Tibial artery (tissue), 4 donors: ENCODE results near the gene CNTN2.

Experiments
- DNase-seq, 2 donors: peaks; one replicate each; pipeline ENCODE4 v3.0.0-alpha.2; 2019
- H3K27ac ChIP-seq, 2 donors: fragments of 200-600 bp; sonication (generic) in 1 of 2; 1 replicate in 1 of 2; 2 replicates in 1 of 2; pipeline ENCODE4 v1.5.1; 2018 to 2019; ENCODE audit warnings: mild to moderate bottlenecking in 1 of 2
- H3K27me3 ChIP-seq, 2 donors: fragments of 200-600 bp; sonication (generic) in 1 of 2; one replicate each; pipeline versions ENCODE4 v1.5.1 to v1.6.0; 2016 to 2019
- H3K36me3 ChIP-seq, 3 donors: fragments of 200-600 bp; sonication (generic) in 2 of 3; one replicate each; pipeline ENCODE4 v1.5.1; 2016 to 2019; ENCODE audit warnings: mild to moderate bottlenecking in 2 of 3
- H3K4me1 ChIP-seq, 4 donors: fragments of 200-600 bp; sonication (generic) in 2 of 4; 1 replicate in 3 of 4; 2 replicates in 1 of 4; pipeline ENCODE4 v1.5.1; 2016 to 2019
- H3K4me3 ChIP-seq, 2 donors: fragments of 200-600 bp; sonication (generic) in 1 of 2; 1 replicate in 1 of 2; 2 replicates in 1 of 2; pipeline ENCODE4 v1.5.1; 2018 to 2019; ENCODE audit warnings: mild to moderate bottlenecking in 2 of 2
- H3K9me3 ChIP-seq, 3 donors: fragments of 200-600 bp; sonication (generic) in 1 of 3; one replicate each; pipeline ENCODE4 v1.5.1; 2016 to 2019
- CTCF ChIP-seq, 2 experiments: fragments of 200-600 bp in 1 of 2; fragments of 450-650 bp in 1 of 2; IDR thresholded peaks; one replicate each; pipeline ENCODE4 v1.5.1; 2017 to 2019; ENCODE audit warnings: antibody characterized with exemption in 2 of 2, mild to moderate bottlenecking in 1 of 2, moderate library complexity in 1 of 2
- intact Hi-C: fragments of 100-400 bp; cut with DNase I; formaldehyde crosslinking; loops from one replicate; pipeline ENCODE4 v1.15.0; 2023; ENCODE audit warnings: low total_unique reads

CNTN2 gene

GRCh38 chr1:205108464-205108863 lies 65.5 kb downstream of the CNTN2 start:
- TF ChIP-seq CTCF (IDR thresholded peaks at IDR 0.05) = no peak
- no peak overlapping the region for H3K4me3 ChIP-seq
- H3K9me3 ChIP-seq = no peaks in the 10 kb centered on the region
- no peak for DNase-seq
- intact Hi-C loops = no loop called here
- H3K27me3 ChIP-seq = no peaks in the 10 kb centered on the region
- H3K27ac ChIP-seq = no peak overlapping the region
- H3K4me1 ChIP-seq = no peaks in the 10 kb centered on the region
- peaks cover 40 to 94% (median 59%) of the 10 kb centered on the region in 3 donors for H3K36me3 ChIP-seq

DNA sequence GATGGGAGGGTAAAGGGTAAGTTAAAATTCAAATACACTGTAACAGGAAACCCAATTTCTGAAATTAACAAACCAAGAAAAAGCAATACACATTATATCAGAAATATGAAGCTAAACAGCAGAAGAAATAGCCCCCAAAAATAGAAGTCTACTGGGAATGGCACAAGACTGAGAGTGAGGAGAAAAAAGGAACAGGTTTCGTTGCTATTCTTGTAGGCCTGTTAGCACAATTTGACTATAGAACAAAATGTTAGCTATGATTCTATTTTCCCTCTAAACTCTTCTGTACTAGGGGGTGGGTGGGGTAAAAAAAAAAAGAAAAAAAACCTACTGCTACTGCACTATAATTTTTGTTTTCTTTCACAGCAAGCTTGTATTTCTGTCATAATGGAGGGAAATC lies 66.3 kb downstream of the CNTN2 start:
- intact Hi-C loops = no loop called here
- Histone ChIP-seq H3K36me3 (peaks cover 38 to 93% (median 58%) of the 10 kb centered on the region in 3 donors), H3K9me3 (no peaks in the 10 kb centered on the region), H3K4me3 (no peak overlapping the region), H3K27me3 (no peaks in the 10 kb centered on the region), H3K4me1 (no peaks in the 10 kb centered on the region), H3K27ac (no peak overlapping the region)
- TF ChIP-seq CTCF (IDR thresholded peaks at IDR 0.05) = no peak
- no peak for DNase-seq

DNA sequence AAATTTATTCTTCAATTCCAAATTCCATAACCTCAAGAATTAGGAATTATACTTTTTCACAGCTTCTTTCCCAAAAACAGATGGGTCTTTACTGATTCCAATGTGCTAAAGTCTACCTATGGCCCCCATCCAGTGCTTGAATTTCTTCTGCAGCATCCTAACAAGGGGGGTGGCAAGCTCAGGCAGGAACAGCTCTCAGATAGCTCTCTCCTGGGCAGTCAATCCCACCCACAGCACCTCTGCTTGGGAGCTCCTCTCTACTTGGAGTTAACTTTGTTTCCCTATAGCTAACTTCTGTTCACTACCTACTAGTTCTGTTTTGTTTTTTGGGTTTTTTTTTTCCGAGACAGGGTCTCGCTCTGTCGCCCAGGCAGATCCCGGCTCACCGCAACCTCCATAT lies 66.7 kb downstream of the CNTN2 start:
- Histone ChIP-seq H3K36me3 (peaks cover 38 to 93% (median 53%) of the 10 kb centered on the region in 3 donors), H3K27me3 (no peaks in the 10 kb centered on the region), H3K27ac (no peak overlapping the region), H3K4me3 (no peak overlapping the region), H3K9me3 (no peaks in the 10 kb centered on the region), H3K4me1 (no peaks in the 10 kb centered on the region)
- no peak for TF ChIP-seq CTCF (IDR thresholded peaks at IDR 0.05)
- no peak for DNase-seq
- intact Hi-C loops = no loop called here

GRCh38 chr1:205111354-205111753 lies 68.3 kb downstream of the CNTN2 start:
- no peak overlapping the region for H3K4me3 ChIP-seq
- intact Hi-C loops = no loop called here
- H3K9me3 ChIP-seq = no peaks in the 10 kb centered on the region
- H3K27ac ChIP-seq = no peak overlapping the region
- DNase-seq = no peak
- no peaks in the 10 kb centered on the region for H3K4me1 ChIP-seq
- H3K27me3 ChIP-seq = no peaks in the 10 kb centered on the region
- H3K36me3 ChIP-seq = peaks cover 27 to 87% (median 39%) of the 10 kb centered on the region in 3 donors
- no peak for TF ChIP-seq CTCF (IDR thresholded peaks at IDR 0.05)

DNA sequence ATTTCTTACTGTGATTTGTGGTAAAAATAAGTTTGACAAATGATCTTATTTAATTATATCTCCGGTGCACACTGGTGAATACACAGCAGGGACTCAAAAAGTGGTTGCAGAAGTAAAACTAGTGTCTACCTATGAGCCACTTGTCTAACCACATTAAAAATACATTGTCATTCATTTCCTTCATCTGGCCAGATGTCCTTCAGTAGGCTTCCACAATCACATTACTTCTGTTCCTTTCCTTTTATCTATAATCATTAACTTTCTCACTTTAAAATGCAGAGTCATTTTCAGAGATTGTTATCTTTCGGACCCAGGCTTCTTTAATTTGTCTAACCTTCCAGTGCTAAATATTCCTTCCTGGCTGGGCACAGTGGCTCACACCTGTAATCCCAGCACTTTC lies 75.7 kb downstream of the CNTN2 start:
- no peak overlapping the region for H3K27ac ChIP-seq
- peaks cover 0 to 36% (median 25%) of the 10 kb centered on the region in 4 donors for H3K4me1 ChIP-seq
- no peak for DNase-seq
- intact Hi-C loops = no loop called here
- no peaks in the 10 kb centered on the region for H3K9me3 ChIP-seq
- no peak for TF ChIP-seq CTCF (IDR thresholded peaks at IDR 0.05)
- no peak overlapping the region for H3K4me3 ChIP-seq
- H3K27me3 ChIP-seq = no peaks in the 10 kb centered on the region
- peaks cover 13 to 39% (median 21%) of the 10 kb centered on the region in 3 donors for H3K36me3 ChIP-seq
